Measurements from ENCODE around the gene COA1.

GRCh38 chr7:43602256-43602655 lies 127.1 kb downstream of the COA1 start:
- TF ChIP-seq ARNTL (CRISPR knock-in tag; IDR thresholded peaks at IDR 0.05; ENCODE audit: borderline replicate concordance, low read depth), result no peak
- TF ChIP-seq CSRNP3 (CRISPR knock-in tag; IDR thresholded peaks at IDR 0.05), result no peak
- no peak for TF ChIP-seq ESRRG (CRISPR knock-in tag; IDR thresholded peaks at IDR 0.05)
- TF ChIP-seq, protein P1, sequence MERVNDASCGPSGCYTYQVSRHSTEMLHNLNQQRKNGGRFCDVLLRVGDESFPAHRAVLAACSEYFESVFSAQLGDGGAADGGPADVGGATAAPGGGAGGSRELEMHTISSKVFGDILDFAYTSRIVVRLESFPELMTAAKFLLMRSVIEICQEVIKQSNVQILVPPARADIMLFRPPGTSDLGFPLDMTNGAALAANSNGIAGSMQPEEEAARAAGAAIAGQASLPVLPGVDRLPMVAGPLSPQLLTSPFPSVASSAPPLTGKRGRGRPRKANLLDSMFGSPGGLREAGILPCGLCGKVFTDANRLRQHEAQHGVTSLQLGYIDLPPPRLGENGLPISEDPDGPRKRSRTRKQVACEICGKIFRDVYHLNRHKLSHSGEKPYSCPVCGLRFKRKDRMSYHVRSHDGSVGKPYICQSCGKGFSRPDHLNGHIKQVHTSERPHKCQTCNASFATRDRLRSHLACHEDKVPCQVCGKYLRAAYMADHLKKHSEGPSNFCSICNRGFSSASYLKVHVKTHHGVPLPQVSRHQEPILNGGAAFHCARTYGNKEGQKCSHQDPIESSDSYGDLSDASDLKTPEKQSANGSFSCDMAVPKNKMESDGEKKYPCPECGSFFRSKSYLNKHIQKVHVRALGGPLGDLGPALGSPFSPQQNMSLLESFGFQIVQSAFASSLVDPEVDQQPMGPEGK (CRISPR knock-in tag; IDR thresholded peaks at IDR 0.05; ENCODE audit: borderline replicate concordance), result no peak
- no peak for TF ChIP-seq SNAI2 (CRISPR knock-in tag; IDR thresholded peaks at IDR 0.05)
- no peak for TF ChIP-seq TOX (CRISPR knock-in tag; IDR thresholded peaks at IDR 0.05; ENCODE audit: borderline replicate concordance)

All from SK-N-SH treated with all-trans-retinoic acid at 6 μM for 48 hours (cell line).